Activated CD8-positive, alpha-beta T cell treated with anti-CD3 and anti-CD28 coated beads for 36 hours (primary cell): ENCODE measurements around the gene ATXN7. TPM values are rescaled to one million over a fixed set of nuclear protein-coding genes. Genes with fewer than 3 reads are reported as not detected.

ENCODE experiments used
- ATAC-seq: fragments of 200-7000 bp; cut with Tn5 transposase; one replicate; pipeline ENCODE4 v1.10.0; 2021; ENCODE audit warnings: mild to moderate bottlenecking, moderate library complexity
- CTCF ChIA-PET: fragments of 350-600 bp; sonication (Branson Sonifier 250); formaldehyde crosslinking; loops from one replicate; lab custom pipeline; 2021; ENCODE audit warnings: antibody characterized with exemption; lab: Charles Lee
- POLR2A ChIA-PET: fragments of 350-600 bp; sonication (Branson Sonifier 250); formaldehyde crosslinking; loops from one replicate; lab custom pipeline; 2021; ENCODE audit warnings: antibody characterized with exemption; lab: Charles Lee
- DNase-seq: peaks from one replicate; pipeline ENCODE4 v3.0.0-alpha.2; 2020
- H3K27ac Mint-ChIP-seq: one replicate; pipeline ENCODE4 v1.8.0; 2021; ENCODE audit warnings: mild to moderate bottlenecking, mixed read lengths
- H3K27me3 Mint-ChIP-seq: one replicate; pipeline ENCODE4 v1.8.0; 2021; ENCODE audit warnings: mixed read lengths
- H3K36me3 Mint-ChIP-seq: one replicate; pipeline ENCODE4 v1.8.0; 2021; ENCODE audit warnings: low read depth, mixed read lengths
- H3K4me1 Mint-ChIP-seq: one replicate; pipeline ENCODE4 v1.8.0; 2021; ENCODE audit warnings: low read depth, mixed read lengths
- H3K4me3 Mint-ChIP-seq: one replicate; pipeline ENCODE4 v1.8.0; 2021; ENCODE audit warnings: mild to moderate bottlenecking, moderate library complexity, mixed read lengths
- H3K9me3 Mint-ChIP-seq: one replicate; pipeline ENCODE4 v1.8.0; 2021; ENCODE audit warnings: mixed read lengths
- intact Hi-C: fragments of 100-400 bp; cut with micrococcal nuclease; formaldehyde crosslinking; loops from one replicate; pipeline ENCODE4 v1.10.0; 2022
- total RNA-seq, 2 experiments: library from RNA; stranded (reverse); gene quantifications; one replicate each; pipeline ENCODE4 v1.2.3, GENCODE V29; 2021
- TF ChIP-seq, protein P1 (sequence below): fragments of 200-600 bp; IDR thresholded peaks from one replicate; pipeline ENCODE4 v1.8.0; 2022; ENCODE audit warnings: antibody characterized with exemption, mild to moderate bottlenecking

The ATXN7 gene
- total RNA-seq, 2 experiments from 2014 or later: 22.5 to 25.9 TPM

DNA sequence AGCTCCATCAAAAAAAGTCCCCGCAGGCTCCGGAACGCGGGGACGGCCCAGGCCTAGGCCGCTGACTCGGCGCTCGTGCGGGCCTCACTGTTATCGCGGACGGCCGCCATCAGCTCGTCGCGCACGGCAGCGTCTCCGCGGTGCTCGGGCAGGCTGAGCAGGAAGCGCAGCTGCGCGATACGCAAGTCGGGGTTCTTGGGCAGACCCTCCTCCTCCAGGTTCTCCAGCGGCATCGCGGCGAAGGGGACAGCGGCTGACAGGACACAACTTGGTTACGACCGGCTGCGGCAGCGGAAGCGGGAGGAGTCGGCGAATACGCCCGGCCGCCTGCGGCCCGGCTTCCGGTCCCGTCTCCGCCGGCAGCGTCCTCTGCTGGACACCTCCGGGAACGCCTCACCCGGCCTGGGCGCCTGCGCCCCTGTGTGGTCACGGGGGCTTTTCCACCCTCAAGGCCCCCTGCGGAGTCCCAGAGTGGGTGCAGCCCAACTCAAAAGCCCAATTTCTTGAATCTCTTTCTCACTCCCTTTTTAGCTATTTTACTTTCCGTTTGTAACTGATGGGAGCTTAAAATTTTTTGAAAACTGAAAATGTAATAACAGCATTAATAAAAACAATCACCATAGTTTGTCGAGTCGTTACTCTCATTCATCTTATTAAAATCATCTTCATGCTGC, 159.7 kb downstream of the ATXN7 start, which contains the start of gene PSMD6:
PSMD6 (minus strand) TSS at position 308 of the 674 bp plus-strand sequence; CDS start at position 233, 75 bp downstream.
- ChIA-PET CTCF (interaction anchor here (0.6 to 4.2 kb wide), 24 partner anchors 10 to 461 kb away, joined by 3 to 39 read pairs (median 4); no protein-coding TSS in a partner anchor), POLR2A (interaction anchor here (0.8 to 1.6 kb wide), 2 partner anchors 12 to 15 kb away, joined by 3 to 12 read pairs; no protein-coding TSS in a partner anchor)
- peaks cover 20% of the 10 kb centered on the region for H3K4me1 Mint-ChIP-seq
- intact Hi-C loops: no loop called here
- H3K9me3 Mint-ChIP-seq: no peaks in the 10 kb centered on the region
- peak within 1 kb of the TSS; percentile 89 for H3K27ac Mint-ChIP-seq
- H3K4me3 Mint-ChIP-seq: peak within 1 kb of the TSS; percentile 78
- ATAC-seq: peak; percentile 96
- peak; percentile 92 for DNase-seq
- TF ChIP-seq, protein P1, sequence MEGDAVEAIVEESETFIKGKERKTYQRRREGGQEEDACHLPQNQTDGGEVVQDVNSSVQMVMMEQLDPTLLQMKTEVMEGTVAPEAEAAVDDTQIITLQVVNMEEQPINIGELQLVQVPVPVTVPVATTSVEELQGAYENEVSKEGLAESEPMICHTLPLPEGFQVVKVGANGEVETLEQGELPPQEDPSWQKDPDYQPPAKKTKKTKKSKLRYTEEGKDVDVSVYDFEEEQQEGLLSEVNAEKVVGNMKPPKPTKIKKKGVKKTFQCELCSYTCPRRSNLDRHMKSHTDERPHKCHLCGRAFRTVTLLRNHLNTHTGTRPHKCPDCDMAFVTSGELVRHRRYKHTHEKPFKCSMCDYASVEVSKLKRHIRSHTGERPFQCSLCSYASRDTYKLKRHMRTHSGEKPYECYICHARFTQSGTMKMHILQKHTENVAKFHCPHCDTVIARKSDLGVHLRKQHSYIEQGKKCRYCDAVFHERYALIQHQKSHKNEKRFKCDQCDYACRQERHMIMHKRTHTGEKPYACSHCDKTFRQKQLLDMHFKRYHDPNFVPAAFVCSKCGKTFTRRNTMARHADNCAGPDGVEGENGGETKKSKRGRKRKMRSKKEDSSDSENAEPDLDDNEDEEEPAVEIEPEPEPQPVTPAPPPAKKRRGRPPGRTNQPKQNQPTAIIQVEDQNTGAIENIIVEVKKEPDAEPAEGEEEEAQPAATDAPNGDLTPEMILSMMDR: peak; percentile 98
- H3K27me3 Mint-ChIP-seq: peaks cover 11% of the 10 kb centered on the region
- H3K36me3 Mint-ChIP-seq: peaks cover 24% of the 10 kb centered on the region

DNA sequence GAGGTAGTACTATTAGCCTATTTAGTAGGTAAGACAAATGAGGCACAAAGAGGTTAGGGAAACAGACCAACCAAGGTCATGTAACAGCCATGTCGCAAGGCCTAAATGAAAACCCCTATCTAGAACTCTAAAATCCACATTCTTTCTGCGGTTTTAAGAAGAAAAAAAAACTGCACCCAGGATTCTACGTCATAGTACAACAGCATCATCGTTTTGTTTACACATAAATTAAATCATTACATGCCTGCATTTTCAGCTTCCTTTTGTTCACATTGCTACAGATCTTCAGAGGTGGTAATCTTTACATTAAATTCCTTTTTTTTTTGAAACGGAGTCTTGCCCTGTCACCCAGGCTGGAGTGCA, 160.2 kb downstream of the ATXN7 start:
- H3K27ac Mint-ChIP-seq: peak overlapping the region; percentile 89
- intact Hi-C loops: no loop called here
- H3K4me1 Mint-ChIP-seq: peaks cover 20% of the 10 kb centered on the region
- CTCF ChIA-PET: interaction anchor here (0.6 to 4.2 kb wide), 21 partner anchors 14 to 461 kb away, joined by 3 to 39 read pairs (median 4); no protein-coding TSS in a partner anchor
- H3K4me3 Mint-ChIP-seq: peak overlapping the region; percentile 78
- no peak for ATAC-seq
- TF ChIP-seq, protein P1: no peak
- POLR2A ChIA-PET: no interaction called here
- peaks cover 22% of the 10 kb centered on the region for H3K36me3 Mint-ChIP-seq
- DNase-seq: no peak
- peaks cover 15% of the 10 kb centered on the region for H3K27me3 Mint-ChIP-seq
- no peaks in the 10 kb centered on the region for H3K9me3 Mint-ChIP-seq

DNA sequence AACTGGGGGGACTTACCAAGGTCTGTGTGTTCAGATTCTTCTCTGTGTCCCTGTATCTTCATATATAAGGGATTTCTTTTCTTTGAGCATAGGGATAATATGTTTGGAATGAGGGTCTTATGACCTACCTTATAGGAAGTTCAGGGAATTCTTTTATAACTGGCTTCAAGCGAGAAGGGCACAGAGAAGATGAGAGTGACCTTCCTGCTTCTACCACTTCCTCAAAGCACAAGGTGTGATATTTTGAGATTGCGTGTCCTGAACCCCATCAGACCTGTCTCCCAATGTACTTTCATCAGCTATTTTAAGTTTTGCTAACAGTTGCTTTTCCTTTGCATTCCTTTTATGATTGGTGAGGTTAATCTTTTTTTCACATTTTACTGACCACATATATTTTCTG, 162.7 kb downstream of the ATXN7 start:
- Mint-ChIP-seq H3K4me1 (peaks cover 19% of the 10 kb centered on the region), H3K27ac (no peak overlapping the region), H3K27me3 (peaks cover 21% of the 10 kb centered on the region), H3K36me3 (peaks cover 13% of the 10 kb centered on the region), H3K4me3 (no peak overlapping the region), H3K9me3 (no peaks in the 10 kb centered on the region)
- ChIA-PET CTCF (interaction anchor here (0.9 kb wide), 1 partner anchor 458 kb away, joined by 3 read pairs; no protein-coding TSS in a partner anchor), POLR2A (no interaction called here)
- DNase-seq: no peak
- TF ChIP-seq, protein P1: no peak
- intact Hi-C loops: no loop called here
- ATAC-seq: no peak

DNA sequence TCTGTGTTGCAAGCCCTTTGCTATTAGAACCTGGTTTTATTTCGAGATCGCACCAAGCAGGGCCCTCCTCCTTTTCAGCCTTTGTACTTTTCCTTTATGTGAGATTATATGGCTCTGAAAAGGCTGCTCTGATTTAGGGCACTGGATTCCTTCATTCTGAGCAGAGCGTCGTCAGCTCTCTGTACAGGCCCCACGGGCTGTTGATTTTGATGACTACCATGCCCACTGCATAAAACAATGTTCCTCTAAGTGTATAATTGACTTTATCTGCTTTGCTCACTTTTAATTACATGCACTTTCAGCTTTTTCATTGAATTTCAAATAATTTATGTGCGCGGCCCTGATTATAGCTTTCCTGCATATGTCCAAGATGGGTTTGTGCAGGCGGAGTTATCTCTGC, 164.0 kb downstream of the ATXN7 start:
- Mint-ChIP-seq H3K9me3 (no peaks in the 10 kb centered on the region), H3K27ac (no peak overlapping the region), H3K36me3 (peaks cover 2% of the 10 kb centered on the region), H3K27me3 (peaks cover 21% of the 10 kb centered on the region), H3K4me3 (no peak overlapping the region), H3K4me1 (peaks cover 11% of the 10 kb centered on the region)
- no peak for DNase-seq
- CTCF ChIA-PET: interaction anchor here (1.0 to 7.8 kb wide), 4 partner anchors 15 to 456 kb away, joined by 3 to 59 read pairs (median 3); no protein-coding TSS in a partner anchor
- POLR2A ChIA-PET: no interaction called here
- ATAC-seq: no peak
- TF ChIP-seq, protein P1: no peak
- intact Hi-C loops: no loop called here

DNA sequence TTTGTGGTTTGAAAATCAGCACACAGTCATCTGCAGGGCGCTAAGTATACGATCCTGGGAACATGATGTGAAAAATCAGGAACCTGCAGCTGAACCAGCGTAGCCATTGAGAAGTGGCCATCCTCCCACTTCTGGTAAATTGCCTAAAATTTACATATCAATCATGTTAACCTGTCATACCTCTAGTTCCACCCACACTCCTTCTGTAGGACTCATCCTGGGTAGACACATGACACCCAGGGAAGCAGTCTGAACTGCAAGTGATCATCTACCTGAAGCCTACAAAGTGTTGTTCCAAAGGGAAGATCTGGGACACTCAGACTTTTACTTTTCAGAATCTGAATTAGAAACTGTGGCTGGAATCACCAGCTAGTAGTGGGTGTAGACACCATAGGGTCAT, 165.1 kb downstream of the ATXN7 start:
- intact Hi-C loops: no loop called here
- ATAC-seq (no peak), DNase-seq (no peak)
- H3K27ac Mint-ChIP-seq: no peak overlapping the region
- no peaks in the 10 kb centered on the region for H3K9me3 Mint-ChIP-seq
- H3K4me1 Mint-ChIP-seq: peaks cover 8% of the 10 kb centered on the region
- peaks cover 21% of the 10 kb centered on the region for H3K27me3 Mint-ChIP-seq
- no peaks in the 10 kb centered on the region for H3K36me3 Mint-ChIP-seq
- ChIA-PET CTCF (interaction anchor here (7.8 kb wide), 1 partner anchor 455 kb away, joined by 59 read pairs; no protein-coding TSS in a partner anchor), POLR2A (no interaction called here)
- TF ChIP-seq, protein P1: no peak
- no peak overlapping the region for H3K4me3 Mint-ChIP-seq
